IPS DF 19.7 (cell line): ENCODE measurements around the gene LY6G5B.

Source experiments
- DNase-seq: peaks from one replicate; pipeline ENCODE4 v3.0.0-alpha.2; 2013; ENCODE audit warnings: low read depth, low spot score

Gene LY6G5B

GRCh38 chr6:31669676-31670075 is at the start of gene LY6G5B:
Gene LY6G5B (plus strand): TSS chr6:31669976. CDS start chr6:31670951, 975 bp downstream.
- no peak for DNase-seq

- DNase-seq, result no peak
These were observed 49.0 kb upstream of the LY6G5B start, which contains the start of gene PRRC2A for GRCh38 chr6:31620586-31621319. Gene PRRC2A (plus strand): TSS chr6:31620715. CDS start chr6:31622790, 2,075 bp downstream.

- DNase-seq, result no peak
These were observed 48.3 kb upstream of the LY6G5B start for GRCh38 chr6:31621320-31621939.

GRCh38 chr6:31621991-31622390 is 47.8 kb upstream of the LY6G5B start:
- no peak for DNase-seq

GRCh38 chr6:31622684-31623091 is 47.1 kb upstream of the LY6G5B start:
- DNase-seq, result no peak

GRCh38 chr6:31624070-31624469 is 45.7 kb upstream of the LY6G5B start:
- DNase-seq, result no peak

GRCh38 chr6:31626952-31627351 is 42.8 kb upstream of the LY6G5B start:
- no peak for DNase-seq

GRCh38 chr6:31627690-31628287 is 42.0 kb upstream of the LY6G5B start:
- no peak for DNase-seq

- DNase-seq, result no peak
These were observed 40.8 kb upstream of the LY6G5B start for GRCh38 chr6:31629014-31629413.

- DNase-seq, result no peak
These were observed 39.4 kb upstream of the LY6G5B start for GRCh38 chr6:31630177-31630934.

- DNase-seq, result no peak
These were observed 38.6 kb upstream of the LY6G5B start for GRCh38 chr6:31631209-31631608.

- DNase-seq, result no peak
These were observed 38.0 kb upstream of the LY6G5B start for GRCh38 chr6:31631681-31632278.

GRCh38 chr6:31632279-31632946 is 37.4 kb upstream of the LY6G5B start:
- DNase-seq, result no peak

GRCh38 chr6:31633447-31633846 is 36.3 kb upstream of the LY6G5B start:
- DNase-seq, result no peak

GRCh38 chr6:31634131-31634530 is 35.6 kb upstream of the LY6G5B start:
- no peak for DNase-seq

GRCh38 chr6:31634969-31635575 is 34.7 kb upstream of the LY6G5B start:
- no peak for DNase-seq

- no peak for DNase-seq
These were observed 32.8 kb upstream of the LY6G5B start for GRCh38 chr6:31636698-31637596.

- DNase-seq, result no peak
These were observed 30.7 kb upstream of the LY6G5B start for GRCh38 chr6:31639043-31639442.

- no peak for DNase-seq
These were observed 30.3 kb upstream of the LY6G5B start for GRCh38 chr6:31639449-31639861.

GRCh38 chr6:31640612-31641011 is 29.2 kb upstream of the LY6G5B start:
- DNase-seq, result no peak
